Measurements from ENCODE around the gene PSMG3.

Gene PSMG3

GRCh38 chr7:1580422-1581030, 10.7 kb upstream of the PSMG3 start:
- no peak for DNase-seq (ENCODE audit: low read depth, low spot score)
- TF ChIP-seq, protein P1, sequence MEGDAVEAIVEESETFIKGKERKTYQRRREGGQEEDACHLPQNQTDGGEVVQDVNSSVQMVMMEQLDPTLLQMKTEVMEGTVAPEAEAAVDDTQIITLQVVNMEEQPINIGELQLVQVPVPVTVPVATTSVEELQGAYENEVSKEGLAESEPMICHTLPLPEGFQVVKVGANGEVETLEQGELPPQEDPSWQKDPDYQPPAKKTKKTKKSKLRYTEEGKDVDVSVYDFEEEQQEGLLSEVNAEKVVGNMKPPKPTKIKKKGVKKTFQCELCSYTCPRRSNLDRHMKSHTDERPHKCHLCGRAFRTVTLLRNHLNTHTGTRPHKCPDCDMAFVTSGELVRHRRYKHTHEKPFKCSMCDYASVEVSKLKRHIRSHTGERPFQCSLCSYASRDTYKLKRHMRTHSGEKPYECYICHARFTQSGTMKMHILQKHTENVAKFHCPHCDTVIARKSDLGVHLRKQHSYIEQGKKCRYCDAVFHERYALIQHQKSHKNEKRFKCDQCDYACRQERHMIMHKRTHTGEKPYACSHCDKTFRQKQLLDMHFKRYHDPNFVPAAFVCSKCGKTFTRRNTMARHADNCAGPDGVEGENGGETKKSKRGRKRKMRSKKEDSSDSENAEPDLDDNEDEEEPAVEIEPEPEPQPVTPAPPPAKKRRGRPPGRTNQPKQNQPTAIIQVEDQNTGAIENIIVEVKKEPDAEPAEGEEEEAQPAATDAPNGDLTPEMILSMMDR (IDR thresholded peaks at IDR 0.05; ENCODE audit: low read depth, low read length) = no peak
- no peak overlapping the region for H3K4me3 ChIP-seq (ENCODE audit: low read depth, low read length)
- in situ Hi-C loops (cut with HindIII; ENCODE audit: low sequenced_read_pairs) = no loop called here

- no peak overlapping the region for H3K4me3 ChIP-seq (ENCODE audit: low read depth, low read length)
- DNase-seq (ENCODE audit: low read depth, low spot score) = peak; percentile 43
- TF ChIP-seq, protein P1 (IDR thresholded peaks at IDR 0.05; ENCODE audit: low read depth, low read length) = peak; percentile 89
- in situ Hi-C loops (cut with HindIII; ENCODE audit: low sequenced_read_pairs) = no loop called here
Measured at GRCh38 chr7:1579481-1580421, 9.9 kb upstream of the PSMG3 start.

DNA sequence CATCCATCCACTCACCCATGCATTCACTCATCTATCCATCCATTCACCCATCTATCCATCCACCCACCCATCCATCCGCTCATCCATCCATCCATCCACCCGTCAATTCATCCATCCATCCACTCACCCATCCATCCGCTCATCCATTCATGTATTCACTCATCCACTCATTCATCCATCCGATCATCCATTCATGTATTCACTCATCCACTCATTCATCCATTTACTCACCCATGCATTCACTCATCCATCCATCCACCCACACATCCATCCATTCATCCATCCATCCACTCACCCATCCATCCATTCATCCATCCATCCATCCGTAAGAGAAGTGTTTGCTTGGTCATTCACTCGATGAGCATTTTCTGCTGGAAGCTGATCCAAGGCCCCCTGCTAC, 8.7 kb upstream of the PSMG3 start:
- in situ Hi-C loops (cut with HindIII; ENCODE audit: low sequenced_read_pairs) = no loop called here
- no peak overlapping the region for H3K4me3 ChIP-seq (ENCODE audit: low read depth, low read length)
- TF ChIP-seq, protein P1 (IDR thresholded peaks at IDR 0.05; ENCODE audit: low read depth, low read length) = no peak

GRCh38 chr7:1576521-1577253, 6.9 kb upstream of the PSMG3 start:
- no peak overlapping the region for H3K4me3 ChIP-seq (ENCODE audit: low read depth, low read length)
- TF ChIP-seq, protein P1 (IDR thresholded peaks at IDR 0.05; ENCODE audit: low read depth, low read length) = no peak
- in situ Hi-C loops (cut with HindIII; ENCODE audit: low sequenced_read_pairs) = no loop called here
- DNase-seq (ENCODE audit: low read depth, low spot score) = no peak

More for the DNA sequence above, 8.7 kb upstream of the PSMG3 start:
- no peak for DNase-seq (ENCODE audit: low read depth, low spot score)

DNA sequence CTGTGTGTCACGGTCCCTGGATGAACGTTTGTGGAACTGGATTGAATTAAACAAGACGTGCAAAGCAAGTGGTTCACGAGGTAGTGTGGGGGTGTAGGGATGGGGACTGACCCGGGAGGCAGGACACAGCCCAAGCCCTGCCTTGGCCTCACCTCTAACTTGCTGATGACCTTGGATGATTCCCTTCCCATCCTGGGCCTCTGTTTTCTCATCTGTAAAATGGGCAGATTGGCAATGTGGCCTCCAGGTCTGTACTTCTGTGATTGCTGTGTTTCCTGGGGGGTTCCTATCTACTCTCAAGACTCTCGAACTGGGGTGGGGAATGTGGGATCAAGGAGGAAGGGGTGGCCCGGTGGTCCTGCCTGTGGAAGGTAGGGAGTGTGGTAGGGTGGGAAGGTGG, 6.0 kb upstream of the PSMG3 start:
- H3K4me3 ChIP-seq (ENCODE audit: low read depth, low read length) = no peak overlapping the region
- DNase-seq (ENCODE audit: low read depth, low spot score) = no peak
- TF ChIP-seq, protein P1 (IDR thresholded peaks at IDR 0.05; ENCODE audit: low read depth, low read length) = no peak
- in situ Hi-C loops (cut with HindIII; ENCODE audit: low sequenced_read_pairs) = no loop called here

- in situ Hi-C loops (cut with HindIII; ENCODE audit: low sequenced_read_pairs) = no loop called here
- H3K4me3 ChIP-seq (ENCODE audit: low read depth, low read length) = no peak overlapping the region
- DNase-seq (ENCODE audit: low read depth, low spot score) = no peak
- TF ChIP-seq, protein P1 (IDR thresholded peaks at IDR 0.05; ENCODE audit: low read depth, low read length) = no peak
Measured at GRCh38 chr7:1572111-1572822, 2.4 kb upstream of the PSMG3 start.

Data from astrocyte of the spinal cord (primary cell).